OCI-LY7 (cell line): ENCODE measurements around the gene EPB41L4B. TPM values are rescaled to one million over a fixed set of nuclear protein-coding genes. Genes with fewer than 3 reads are reported as not detected.

Source experiments
- BruUV-seq: library from RNA; stranded (reverse); fragments of 400-500 nt; replicated peaks from 2 replicates; lab custom pipeline; 2021; lab: Mats Ljungman, UMichigan
- CTCF ChIA-PET: fragments of 300-600 bp; sonication (Branson Sonifier 250); formaldehyde crosslinking; loops from one replicate; lab custom pipeline; 2022; ENCODE audit warnings: antibody characterized with exemption; ENCODE audit not compliant: unreplicated experiment; lab: Charles Lee
- POLR2A ChIA-PET: fragments of 300-600 bp; sonication (Branson Sonifier 250); formaldehyde crosslinking; loops from one replicate; lab custom pipeline; 2022; ENCODE audit warnings: antibody characterized with exemption; lab: Charles Lee
- DNase-seq: peaks from one replicate; pipeline ENCODE4 v3.0.0-alpha.2; 2015; ENCODE audit warnings: low spot score
- H2AFZ ChIP-seq: fragments of 200-600 bp; sonication (generic), shearing (Covaris generic); 2 replicates; pipeline ENCODE4 v1.6.1; 2014; ENCODE audit warnings: mild to moderate bottlenecking, antibody characterized with exemption, low read length, moderate library complexity
- H3K27ac ChIP-seq: fragments of 200-600 bp; sonication (generic); 2 replicates; pipeline ENCODE4 v1.5.1; 2014; ENCODE audit warnings: mixed run types, low read depth, mild to moderate bottlenecking, moderate library complexity, low read length, inconsistent platforms; ENCODE audit not compliant: poor library complexity, severe bottlenecking
- H3K36me3 ChIP-seq: fragments of 200-600 bp; sonication (generic); 2 replicates; pipeline ENCODE4 v1.6.1; 2014; ENCODE audit warnings: mild to moderate bottlenecking, antibody characterized with exemption, low read length, moderate library complexity, mixed read lengths; ENCODE audit not compliant: insufficient read depth
- H3K4me1 ChIP-seq: fragments of 200-600 bp; sonication (generic); 2 replicates; pipeline ENCODE4 v1.5.1; 2014; ENCODE audit warnings: mild to moderate bottlenecking, low read length; ENCODE audit not compliant: insufficient read depth, poor library complexity, severe bottlenecking
- H3K4me2 ChIP-seq: fragments of 200-600 bp; sonication (generic); 2 replicates; pipeline ENCODE4 v1.6.1; 2014; ENCODE audit warnings: mild to moderate bottlenecking, low read length
- H3K4me3 ChIP-seq: fragments of 200-600 bp; sonication (generic); 2 replicates; pipeline ENCODE4 v1.5.1; 2014; ENCODE audit warnings: mild to moderate bottlenecking, low read depth, low read length; ENCODE audit not compliant: poor library complexity, severe bottlenecking
- H3K79me2 ChIP-seq: fragments of 200-600 bp; sonication (generic); 2 replicates; pipeline ENCODE4 v1.6.1; 2016; ENCODE audit warnings: low read depth, mild to moderate bottlenecking, low read length, moderate library complexity, mixed read lengths; ENCODE audit not compliant: insufficient read depth
- H3K9me2 ChIP-seq: fragments of 200-600 bp; sonication (generic); 2 replicates; pipeline ENCODE4 v1.6.1; 2016; ENCODE audit warnings: mild to moderate bottlenecking, low read length, mixed read lengths; ENCODE audit not compliant: insufficient read depth
- H3K9me3 ChIP-seq: fragments of 200-600 bp; sonication (generic); 2 replicates; pipeline ENCODE4 v1.6.1; 2014; ENCODE audit warnings: mild to moderate bottlenecking, mixed run types, low read length, mixed read lengths
- H4K20me1 ChIP-seq: fragments of 200-600 bp; sonication (generic); 2 replicates; pipeline ENCODE4 v1.6.1; 2014; ENCODE audit warnings: mild to moderate bottlenecking, antibody characterized with exemption, low read length, moderate library complexity, mixed read lengths; ENCODE audit not compliant: insufficient read depth
- CTCF ChIP-seq: fragments of 200-600 bp; sonication (generic); conservative IDR thresholded peaks from 2 replicates; pipeline ENCODE4 v1.5.1; 2014; ENCODE audit warnings: mild to moderate bottlenecking, antibody characterized with exemption, low read length, moderate library complexity, mixed read lengths
- EZH2phosphoT487 ChIP-seq: fragments of 200-600 bp; sonication (generic); IDR thresholded peaks from 2 replicates; pipeline ENCODE4 v1.6.1; 2018; ENCODE audit warnings: low read depth, borderline replicate concordance, mild to moderate bottlenecking, mixed run types, antibody characterized with exemption, low read length, moderate library complexity, mixed read lengths
- intact Hi-C: fragments of 100-400 bp; cut with micrococcal nuclease; formaldehyde crosslinking; loops from one replicate; pipeline ENCODE4 v1.10.0; 2022; ENCODE audit not compliant: unreplicated experiment
- total RNA-seq, 2 experiments: library from RNA; depleted of rRNA in 1 of 2; stranded (reverse); fragments of >200 nt in 1 of 2; shearing (Covaris generic) in 1 of 2; gene quantifications; 2 replicates each; pipeline ENCODE4 v1.2.3, GENCODE V29; 2014 to 2022

EPB41L4B gene
- total RNA-seq, 2 experiments from 2014 or later = 0.29 TPM; not detected in 1

- no peaks in the 10 kb centered on the region for H3K36me3 ChIP-seq
- intact Hi-C loops = no loop called here
- H3K27ac ChIP-seq = no peak overlapping the region
- H3K79me2 ChIP-seq = no peaks in the 10 kb centered on the region
- no peak overlapping the region for H3K4me2 ChIP-seq
- TF ChIP-seq CTCF (no peak), EZH2phosphoT487 (no peak)
- no peaks in the 10 kb centered on the region for H3K4me1 ChIP-seq
- peaks cover 5% of the 10 kb centered on the region; the same call in 1 of the 2 replicates for H3K9me3 ChIP-seq
- no peak for DNase-seq
- BruUV-seq = no TSS peak
- POLR2A ChIA-PET = no interaction called here
- H4K20me1 ChIP-seq = no peaks in the 10 kb centered on the region
- CTCF ChIA-PET = no interaction called here
- H3K9me2 ChIP-seq = no peaks in the 10 kb centered on the region
- no peak overlapping the region for H3K4me3 ChIP-seq
- H2AFZ ChIP-seq = no peak overlapping the region
Observed at GRCh38 chr9:109269839-109270238, 51.0 kb downstream of the EPB41L4B start.

- no peaks in the 10 kb centered on the region for H3K9me2 ChIP-seq
- TF ChIP-seq EZH2phosphoT487 (no peak), CTCF (no peak)
- H3K4me1 ChIP-seq = no peaks in the 10 kb centered on the region
- POLR2A ChIA-PET = no interaction called here
- BruUV-seq = no TSS peak
- H3K4me3 ChIP-seq = no peak overlapping the region
- no peaks in the 10 kb centered on the region for H3K36me3 ChIP-seq
- H3K79me2 ChIP-seq = no peaks in the 10 kb centered on the region
- no peak overlapping the region for H3K27ac ChIP-seq
- H4K20me1 ChIP-seq = no peaks in the 10 kb centered on the region
- intact Hi-C loops = no loop called here
- peaks cover 5% of the 10 kb centered on the region; the same call in 1 of the 2 replicates for H3K9me3 ChIP-seq
- DNase-seq = no peak
- CTCF ChIA-PET = no interaction called here
- no peak overlapping the region for H2AFZ ChIP-seq
- H3K4me2 ChIP-seq = no peak overlapping the region
Observed at GRCh38 chr9:109269081-109269480, 51.8 kb downstream of the EPB41L4B start.

- intact Hi-C loops = no loop called here
- Histone ChIP-seq H3K79me2 (no peaks in the 10 kb centered on the region), H3K9me3 (peaks cover 5% of the 10 kb centered on the region; the same call in 1 of the 2 replicates), H3K9me2 (no peaks in the 10 kb centered on the region), H3K27ac (no peak overlapping the region), H3K4me2 (no peak overlapping the region), H3K36me3 (no peaks in the 10 kb centered on the region), H4K20me1 (no peaks in the 10 kb centered on the region), H2AFZ (no peak overlapping the region), H3K4me1 (no peaks in the 10 kb centered on the region), H3K4me3 (no peak overlapping the region)
- BruUV-seq = no TSS peak
- POLR2A ChIA-PET = no interaction called here
- TF ChIP-seq EZH2phosphoT487 (no peak), CTCF (no peak)
- CTCF ChIA-PET = no interaction called here
- no peak for DNase-seq
Observed at GRCh38 chr9:109267555-109267954, 53.3 kb downstream of the EPB41L4B start.
